Uterus (tissue), 4 donors: ENCODE data around the gene ADAMTS18. TPM values are rescaled to one million over a fixed set of nuclear protein-coding genes. Genes with fewer than 3 reads are reported as not detected.

ENCODE experiments used
- DNase-seq, 2 donors: peaks; one replicate each; pipeline ENCODE4 v3.0.0-alpha.2; 2019 to 2020
- H3K27ac ChIP-seq, 2 donors: fragments of 200-600 bp; sonication (generic); 1 replicate in 1 of 2; 2 replicates in 1 of 2; pipeline ENCODE4 v1.5.1; 2016 to 2018
- H3K27me3 ChIP-seq, 2 donors: fragments of 200-600 bp; sonication (generic); one replicate each; pipeline ENCODE4 v1.5.1; 2018 to 2019; ENCODE audit warnings: control low read depth in 1 of 2
- H3K36me3 ChIP-seq, 2 donors: fragments of 200-600 bp; sonication (generic); one replicate each; pipeline ENCODE4 v1.5.1; 2019; ENCODE audit warnings: control low read depth in 1 of 2
- H3K4me1 ChIP-seq, 2 donors: fragments of 200-600 bp; sonication (generic); one replicate each; pipeline ENCODE4 v1.5.1; 2018 to 2019; ENCODE audit warnings: control low read depth in 1 of 2
- H3K4me3 ChIP-seq, 2 donors: fragments of 200-600 bp; sonication (generic); 1 replicate in 1 of 2; 2 replicates in 1 of 2; pipeline ENCODE4 v1.5.1; 2018 to 2019; ENCODE audit warnings: mild to moderate bottlenecking in 1 of 2
- H3K9me3 ChIP-seq, 2 donors: fragments of 200-600 bp; sonication (generic); one replicate each; pipeline ENCODE4 v1.5.1; 2019; ENCODE audit warnings: control low read depth in 1 of 2
- CTCF ChIP-seq, 4 experiments: fragments of 200-600 bp in 2 of 4; fragments of 450-650 bp in 2 of 4; sonication (generic) in 2 of 4; IDR thresholded peaks; one replicate each; pipeline ENCODE4 v1.5.1; 2016 to 2019; ENCODE audit warnings: antibody characterized with exemption in 4 of 4, mild to moderate bottlenecking in 2 of 4, moderate library complexity in 1 of 4
- POLR2A ChIP-seq, 2 donors: fragments of 450-650 bp; IDR thresholded peaks; one replicate each; pipeline ENCODE4 v1.6.1; 2016; ENCODE audit warnings: antibody characterized with exemption in 2 of 2, mild to moderate bottlenecking in 1 of 2, moderate library complexity in 1 of 2
- intact Hi-C: fragments of 100-400 bp; cut with DNase I; formaldehyde crosslinking; loops from one replicate; pipeline ENCODE4 v1.15.1; 2023; ENCODE audit warnings: low total_unique reads
- total RNA-seq, 4 donors: library from RNA; depleted of rRNA in 3 of 4; stranded (reverse); fragments of >200 nt in 3 of 4; gene quantifications; one replicate each; pipeline versions ENCODE4 v1.1.0 to v1.2.4, GENCODE V29; 2014 to 2023
- donor health status: DM: yes; HTN: yes; CAD: no.

The ADAMTS18 gene
- total RNA-seq, 4 donors from 2014 or later, result 3.5 to 5.3 TPM; not detected in 2

DNA sequence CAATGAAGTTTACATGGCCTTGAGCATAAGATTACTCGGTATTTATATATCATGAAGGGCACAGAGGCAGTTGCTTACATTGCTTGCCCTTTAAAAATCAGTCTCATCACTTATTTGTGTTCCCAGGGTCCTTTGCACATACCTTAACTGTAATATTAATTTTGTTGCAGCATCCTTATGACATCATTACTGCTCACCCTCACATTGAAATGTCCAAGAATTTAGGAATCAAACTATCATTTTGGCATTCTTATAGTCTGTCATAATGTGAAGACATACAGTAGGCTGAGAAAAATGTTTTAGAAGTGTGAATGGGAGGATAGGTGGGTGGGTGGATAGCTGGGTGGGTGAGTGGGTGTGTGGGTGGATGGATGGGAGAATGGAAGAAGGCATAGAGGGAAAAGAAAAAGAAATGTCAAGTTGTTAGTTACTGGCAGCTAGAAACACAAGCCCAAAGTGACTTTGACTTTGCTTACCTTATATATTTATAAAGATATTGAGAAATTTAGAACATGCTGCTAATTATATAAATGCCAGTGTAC is 17.8 kb downstream of the ADAMTS18 start:
- Histone ChIP-seq H3K4me1 (no peaks in the 10 kb centered on the region), H3K27ac (no peak overlapping the region), H3K36me3 (no peaks in the 10 kb centered on the region), H3K9me3 (no peaks in the 10 kb centered on the region), H3K4me3 (no peak overlapping the region), H3K27me3 (no peaks in the 10 kb centered on the region)
- no peak for TF ChIP-seq CTCF (IDR thresholded peaks at IDR 0.05)
- no peak for TF ChIP-seq POLR2A (IDR thresholded peaks at IDR 0.05)
- DNase-seq, result no peak
- intact Hi-C loops, result no loop called here

- H3K4me1 ChIP-seq, result no peaks in the 10 kb centered on the region
- no peak overlapping the region for H3K4me3 ChIP-seq
- TF ChIP-seq POLR2A (IDR thresholded peaks at IDR 0.05), result no peak
- TF ChIP-seq CTCF (IDR thresholded peaks at IDR 0.05), result no peak
- no peaks in the 10 kb centered on the region for H3K27me3 ChIP-seq
- H3K27ac ChIP-seq, result no peak overlapping the region
- no peaks in the 10 kb centered on the region for H3K9me3 ChIP-seq
- intact Hi-C loops, result no loop called here
- H3K36me3 ChIP-seq, result no peaks in the 10 kb centered on the region
- no peak for DNase-seq
Observed at GRCh38 chr16:77414752-77415231, 20.0 kb downstream of the ADAMTS18 start.

DNA sequence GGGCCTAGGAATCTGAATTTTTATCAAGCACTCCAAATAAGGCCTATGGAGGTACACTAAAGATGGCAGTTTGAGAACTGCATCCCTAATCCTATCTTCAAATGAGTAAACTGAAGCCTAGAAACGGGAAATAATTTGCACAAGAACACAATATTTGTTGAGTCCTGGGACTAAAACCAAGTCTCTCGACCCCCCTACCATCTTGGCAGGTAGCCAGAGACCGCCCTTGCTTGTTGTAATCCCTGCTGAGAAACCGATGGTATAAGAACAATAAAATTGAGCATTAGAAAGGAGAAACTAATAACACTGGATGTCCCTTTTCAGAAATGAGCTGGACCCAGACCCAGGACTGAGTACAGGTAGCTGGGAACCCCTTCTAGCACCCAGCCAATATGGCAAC is 24.4 kb downstream of the ADAMTS18 start:
- Histone ChIP-seq H3K27me3 (no peaks in the 10 kb centered on the region), H3K27ac (no peak overlapping the region), H3K4me3 (no peak overlapping the region), H3K9me3 (no peaks in the 10 kb centered on the region), H3K4me1 (no peaks in the 10 kb centered on the region), H3K36me3 (no peaks in the 10 kb centered on the region)
- intact Hi-C loops, result no loop called here
- DNase-seq, result no peak
- no peak for TF ChIP-seq CTCF (IDR thresholded peaks at IDR 0.05)
- TF ChIP-seq POLR2A (IDR thresholded peaks at IDR 0.05), result no peak

DNA sequence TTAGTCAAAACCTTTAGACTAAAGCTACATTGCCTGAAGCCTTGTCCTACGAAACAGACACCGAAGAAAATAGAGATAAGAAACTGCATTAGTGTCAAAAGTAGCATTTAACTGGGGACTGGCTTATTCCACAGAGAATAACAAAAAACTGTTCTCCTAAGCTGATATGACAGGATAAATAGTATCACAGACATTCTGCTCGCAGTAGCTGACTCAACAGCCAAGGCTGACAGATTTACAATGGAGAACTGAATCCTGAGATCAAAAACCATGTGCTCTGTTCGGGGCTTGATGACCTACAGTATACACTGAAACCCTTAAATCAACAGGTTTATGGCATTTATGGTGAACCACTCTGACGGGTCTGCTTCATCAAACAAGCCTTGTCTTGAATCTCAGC is 25.5 kb downstream of the ADAMTS18 start:
- no peak overlapping the region for H3K27ac ChIP-seq
- no peaks in the 10 kb centered on the region for H3K36me3 ChIP-seq
- H3K4me3 ChIP-seq, result no peak overlapping the region
- no peaks in the 10 kb centered on the region for H3K9me3 ChIP-seq
- H3K27me3 ChIP-seq, result no peaks in the 10 kb centered on the region
- no peak for TF ChIP-seq POLR2A (IDR thresholded peaks at IDR 0.05)
- TF ChIP-seq CTCF (IDR thresholded peaks at IDR 0.05), result no peak
- no peak for DNase-seq
- no peaks in the 10 kb centered on the region for H3K4me1 ChIP-seq
- intact Hi-C loops, result no loop called here

- no peak for DNase-seq
- TF ChIP-seq CTCF (IDR thresholded peaks at IDR 0.05) (no peak), POLR2A (IDR thresholded peaks at IDR 0.05) (no peak)
- no peak overlapping the region for H3K27ac ChIP-seq
- no peak overlapping the region for H3K4me3 ChIP-seq
- no peaks in the 10 kb centered on the region for H3K4me1 ChIP-seq
- no peaks in the 10 kb centered on the region for H3K36me3 ChIP-seq
- H3K9me3 ChIP-seq, result no peaks in the 10 kb centered on the region
- intact Hi-C loops, result no loop called here
- H3K27me3 ChIP-seq, result no peaks in the 10 kb centered on the region
Observed at GRCh38 chr16:77408607-77409006, 26.2 kb downstream of the ADAMTS18 start.
